LoVo (cell line): ENCODE results near the gene NELL2.
"Not testable (repeated sequence)": the region's sequence is repeated elsewhere in the genome, so short reads cannot be mapped to it uniquely, and the experiment has no call there.

ENCODE experiments used
- DNase-seq: peaks from one replicate; pipeline ENCODE4 v3.0.0-alpha.2; 2016; ENCODE audit warnings: low spot score

NELL2 gene

GRCh38 chr12:44875954-44876543 lies at the start of gene NELL2:
Gene NELL2 (minus strand): TSS chr12:44876315. CDS start chr12:44875869, 446 bp downstream.
- DNase-seq: peak; percentile 48

- no peak for DNase-seq
Measured at GRCh38 chr12:44921736-44922135, 45.6 kb upstream of the NELL2 start.

GRCh38 chr12:44917141-44917540 lies 41.0 kb upstream of the NELL2 start:
- DNase-seq: no peak

- DNase-seq: no peak
Measured at GRCh38 chr12:44915958-44916357, 39.8 kb upstream of the NELL2 start.

GRCh38 chr12:44904321-44904720 lies 28.2 kb upstream of the NELL2 start:
- no peak for DNase-seq

GRCh38 chr12:44898108-44898507 lies 22.0 kb upstream of the NELL2 start:
- DNase-seq: not testable (repeated sequence)

GRCh38 chr12:44889926-44890325 lies 13.8 kb upstream of the NELL2 start:
- DNase-seq: no peak

- DNase-seq: no peak
Measured at GRCh38 chr12:44889162-44889561, 13.0 kb upstream of the NELL2 start.

- no peak for DNase-seq
Measured at GRCh38 chr12:44885902-44886301, 9.8 kb upstream of the NELL2 start.

- no peak for DNase-seq
Measured at GRCh38 chr12:44881197-44881596, 5.1 kb upstream of the NELL2 start.

GRCh38 chr12:44876544-44877410 lies 662 bp upstream of the NELL2 start:
- no peak for DNase-seq

GRCh38 chr12:44875417-44875953 lies 630 bp downstream of the NELL2 start:
- DNase-seq: no peak

- DNase-seq: no peak
Measured at GRCh38 chr12:44874981-44875416, 1.1 kb downstream of the NELL2 start.

- no peak for DNase-seq
Measured at GRCh38 chr12:44873898-44874297, 2.2 kb downstream of the NELL2 start.

- DNase-seq: no peak
Measured at GRCh38 chr12:44869503-44869902, 6.6 kb downstream of the NELL2 start.

GRCh38 chr12:44863867-44864266 lies 12.2 kb downstream of the NELL2 start:
- DNase-seq: no peak

GRCh38 chr12:44859998-44860689 lies 16.0 kb downstream of the NELL2 start:
- no peak for DNase-seq

GRCh38 chr12:44858226-44858855 lies 17.8 kb downstream of the NELL2 start:
- no peak for DNase-seq

GRCh38 chr12:44852483-44852882 lies 23.6 kb downstream of the NELL2 start:
- DNase-seq: no peak

- no peak for DNase-seq
Measured at GRCh38 chr12:44851586-44851985, 24.5 kb downstream of the NELL2 start.

GRCh38 chr12:44848703-44849085 lies 27.4 kb downstream of the NELL2 start:
- no peak for DNase-seq
